Smooth muscle cell (in vitro differentiated cells): ENCODE data around the gene TRAF2. TPM values are rescaled to one million over a fixed set of nuclear protein-coding genes. Genes with fewer than 3 reads are reported as not detected.

ENCODE experiments used
- DNase-seq: peaks from one replicate; lab custom pipeline; 2025; ENCODE audit not compliant: unreplicated experiment; lab: John Stamatoyannopoulos, UW
- H2AFZ ChIP-seq: fragments of 200-600 bp; sonication (generic); 2 replicates; pipeline ENCODE4 v1.6.0; 2016; ENCODE audit warnings: antibody characterized with exemption, low read depth, mild to moderate bottlenecking
- H3F3A ChIP-seq: fragments of 200-600 bp; sonication (generic); 2 replicates; pipeline ENCODE4 v1.6.0; 2017; ENCODE audit warnings: antibody characterized with exemption, low read depth
- H3K27ac ChIP-seq: fragments of 200-600 bp; sonication (generic); 2 replicates; pipeline ENCODE4 v1.5.1; 2016; ENCODE audit warnings: low read depth, mild to moderate bottlenecking
- H3K27me3 ChIP-seq: fragments of 200-600 bp; sonication (generic); 2 replicates; pipeline ENCODE4 v1.6.1; 2016; ENCODE audit warnings: low read depth, mild to moderate bottlenecking
- H3K36me3 ChIP-seq: fragments of 200-600 bp; sonication (generic); 2 replicates; pipeline ENCODE4 v1.5.1; 2016; ENCODE audit warnings: low read depth
- H3K4me1 ChIP-seq: fragments of 200-600 bp; sonication (generic); 2 replicates; pipeline ENCODE4 v1.5.1; 2016; ENCODE audit warnings: low read depth
- H3K4me2 ChIP-seq: fragments of 200-600 bp; sonication (generic); 2 replicates; pipeline ENCODE4 v1.6.0; 2016; ENCODE audit warnings: mild to moderate bottlenecking
- H3K4me3 ChIP-seq: fragments of 200-600 bp; sonication (generic); 2 replicates; pipeline ENCODE4 v1.5.1; 2016; ENCODE audit warnings: mild to moderate bottlenecking
- H3K79me2 ChIP-seq: fragments of 200-600 bp; sonication (generic); 2 replicates; pipeline ENCODE4 v1.6.0; 2016; ENCODE audit warnings: low read depth, mild to moderate bottlenecking
- H3K9ac ChIP-seq: fragments of 200-600 bp; sonication (generic); 2 replicates; pipeline ENCODE4 v1.6.0; 2016; ENCODE audit warnings: low read depth
- H3K9me3 ChIP-seq: fragments of 200-600 bp; sonication (generic); replicated peaks from 2 replicates; pipeline ENCODE4 v1.5.1; 2016; ENCODE audit warnings: low read depth
- H4K20me1 ChIP-seq: fragments of 200-600 bp; sonication (generic); 2 replicates; pipeline ENCODE4 v1.6.0; 2016; ENCODE audit warnings: low read depth
- WGBS: methylation state at CpG from one replicate; pipeline ENCODE4 v1.1.7; 2016; ENCODE audit warnings: low lambda C conversion rate; 5-methylcytosine and 5-hydroxymethylcytosine counted together
- polyA plus RNA-seq: library from polyadenylated mRNA; unstranded; fragments of >200 nt; fragmentation: Nextera tagmentation; extraction: Ambion mirVana; gene quantifications from 2 replicates; pipeline ENCODE4 v1.2.1, GENCODE V29; 2016
- total RNA-seq: library from RNA; depleted of rRNA; stranded (reverse); fragments of >200 nt; gene quantifications from 2 replicates; pipeline ENCODE4 v1.2.3, GENCODE V29; 2014
- TF ChIP-seq, protein P1 (sequence below): fragments of 200-600 bp; sonication (generic); IDR thresholded peaks from 2 replicates; pipeline ENCODE4 v1.5.1; 2017; ENCODE audit warnings: borderline replicate concordance, mild to moderate bottlenecking, antibody characterized with exemption; ENCODE audit not compliant: insufficient read depth, poor library complexity, severe bottlenecking

Gene TRAF2
- total and polyA plus RNA-seq, 2 experiments from 2014 or later: 7.0 to 15.9 TPM

DNA sequence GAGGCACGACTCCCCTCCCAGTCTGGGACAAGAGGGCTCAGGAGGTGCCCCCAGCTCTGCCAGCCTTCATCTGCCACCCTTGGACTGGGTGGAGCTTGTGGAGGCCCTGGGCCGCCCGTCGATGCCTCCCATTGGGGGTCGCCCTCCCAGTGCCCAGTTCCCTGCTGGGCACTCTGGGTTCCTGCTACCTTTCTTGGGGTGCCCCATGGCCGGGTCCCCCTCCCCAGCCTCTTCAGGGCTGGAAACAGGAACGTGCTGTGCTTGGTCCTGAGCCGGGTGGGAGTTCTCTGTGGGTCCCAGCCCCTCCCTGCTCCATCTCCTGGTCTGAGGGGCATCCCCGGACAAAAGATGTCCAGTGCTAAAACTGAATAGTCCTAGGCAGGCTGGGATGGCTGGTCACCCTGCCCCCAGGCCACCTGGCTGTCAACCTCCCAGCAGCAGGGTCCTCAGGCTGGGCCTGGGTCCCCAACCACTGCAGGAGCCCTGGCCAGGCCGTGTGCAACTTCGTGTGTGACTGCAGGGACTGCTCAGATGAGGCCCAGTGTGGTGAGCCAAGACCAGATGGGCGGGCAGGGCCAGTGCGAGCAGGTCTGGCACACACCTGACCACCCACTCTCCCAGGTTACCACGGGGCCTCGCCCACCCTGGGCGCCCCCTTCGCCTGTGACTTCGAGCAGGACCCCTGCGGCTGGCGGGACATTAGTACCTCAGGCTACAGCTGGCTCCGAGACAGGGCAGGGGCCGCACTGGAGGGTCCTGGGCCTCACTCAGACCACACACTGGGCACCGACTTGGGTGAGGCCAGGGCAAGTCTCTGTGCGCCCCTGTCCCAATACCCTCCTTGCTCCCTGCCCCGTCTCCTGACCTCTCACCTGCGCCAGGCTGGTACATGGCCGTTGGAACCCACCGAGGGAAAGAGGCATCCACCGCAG is 33.4 kb upstream of the TRAF2 start:
- no peak overlapping the region for H3K9ac ChIP-seq

DNA sequence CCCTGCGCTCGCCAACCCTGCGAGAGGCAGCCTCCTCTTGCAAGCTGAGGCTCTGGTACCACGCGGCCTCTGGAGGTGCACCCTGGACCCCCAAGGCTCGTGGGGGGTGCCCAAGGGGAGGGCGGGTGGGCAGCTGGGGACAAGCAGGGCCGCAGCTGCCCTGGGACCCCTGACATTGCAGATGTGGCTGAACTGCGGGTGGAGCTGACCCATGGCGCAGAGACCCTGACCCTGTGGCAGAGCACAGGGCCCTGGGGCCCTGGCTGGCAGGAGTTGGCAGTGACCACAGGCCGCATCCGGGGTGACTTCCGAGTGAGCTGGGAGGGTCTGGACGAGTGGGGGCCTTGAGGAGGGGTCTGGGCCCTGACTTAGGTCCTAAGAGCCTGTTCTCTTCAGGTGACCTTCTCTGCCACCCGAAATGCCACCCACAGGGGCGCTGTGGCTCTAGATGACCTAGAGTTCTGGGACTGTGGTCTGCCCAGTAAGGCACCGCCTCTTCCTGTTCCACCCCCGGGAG is 32.7 kb upstream of the TRAF2 start:
- TF ChIP-seq, protein P1, sequence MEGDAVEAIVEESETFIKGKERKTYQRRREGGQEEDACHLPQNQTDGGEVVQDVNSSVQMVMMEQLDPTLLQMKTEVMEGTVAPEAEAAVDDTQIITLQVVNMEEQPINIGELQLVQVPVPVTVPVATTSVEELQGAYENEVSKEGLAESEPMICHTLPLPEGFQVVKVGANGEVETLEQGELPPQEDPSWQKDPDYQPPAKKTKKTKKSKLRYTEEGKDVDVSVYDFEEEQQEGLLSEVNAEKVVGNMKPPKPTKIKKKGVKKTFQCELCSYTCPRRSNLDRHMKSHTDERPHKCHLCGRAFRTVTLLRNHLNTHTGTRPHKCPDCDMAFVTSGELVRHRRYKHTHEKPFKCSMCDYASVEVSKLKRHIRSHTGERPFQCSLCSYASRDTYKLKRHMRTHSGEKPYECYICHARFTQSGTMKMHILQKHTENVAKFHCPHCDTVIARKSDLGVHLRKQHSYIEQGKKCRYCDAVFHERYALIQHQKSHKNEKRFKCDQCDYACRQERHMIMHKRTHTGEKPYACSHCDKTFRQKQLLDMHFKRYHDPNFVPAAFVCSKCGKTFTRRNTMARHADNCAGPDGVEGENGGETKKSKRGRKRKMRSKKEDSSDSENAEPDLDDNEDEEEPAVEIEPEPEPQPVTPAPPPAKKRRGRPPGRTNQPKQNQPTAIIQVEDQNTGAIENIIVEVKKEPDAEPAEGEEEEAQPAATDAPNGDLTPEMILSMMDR: no peak
- no peak overlapping the region for H3K27ac ChIP-seq
- 96% methylated on average over 16 of the region's 18 CpGs for WGBS

More for the DNA sequence above, 33.4 kb upstream of the TRAF2 start:
- Histone ChIP-seq H3K27me3 (no peaks in the 10 kb centered on the region), H3K4me1 (peaks cover 8% of the 10 kb centered on the region), H3F3A (no peaks in the 10 kb centered on the region), H4K20me1 (peaks cover 20% of the 10 kb centered on the region), H3K79me2 (peaks cover 14% of the 10 kb centered on the region), H3K4me3 (no peak overlapping the region), H3K9me3 (no peaks in the 10 kb centered on the region), H3K4me2 (no peak overlapping the region), H3K36me3 (no peaks in the 10 kb centered on the region), H2AFZ (no peak overlapping the region), H3K27ac (no peak overlapping the region)
- no peak for DNase-seq
- TF ChIP-seq, protein P1: no peak
- 96% methylated on average over 25 of the region's 29 CpGs for WGBS

DNA sequence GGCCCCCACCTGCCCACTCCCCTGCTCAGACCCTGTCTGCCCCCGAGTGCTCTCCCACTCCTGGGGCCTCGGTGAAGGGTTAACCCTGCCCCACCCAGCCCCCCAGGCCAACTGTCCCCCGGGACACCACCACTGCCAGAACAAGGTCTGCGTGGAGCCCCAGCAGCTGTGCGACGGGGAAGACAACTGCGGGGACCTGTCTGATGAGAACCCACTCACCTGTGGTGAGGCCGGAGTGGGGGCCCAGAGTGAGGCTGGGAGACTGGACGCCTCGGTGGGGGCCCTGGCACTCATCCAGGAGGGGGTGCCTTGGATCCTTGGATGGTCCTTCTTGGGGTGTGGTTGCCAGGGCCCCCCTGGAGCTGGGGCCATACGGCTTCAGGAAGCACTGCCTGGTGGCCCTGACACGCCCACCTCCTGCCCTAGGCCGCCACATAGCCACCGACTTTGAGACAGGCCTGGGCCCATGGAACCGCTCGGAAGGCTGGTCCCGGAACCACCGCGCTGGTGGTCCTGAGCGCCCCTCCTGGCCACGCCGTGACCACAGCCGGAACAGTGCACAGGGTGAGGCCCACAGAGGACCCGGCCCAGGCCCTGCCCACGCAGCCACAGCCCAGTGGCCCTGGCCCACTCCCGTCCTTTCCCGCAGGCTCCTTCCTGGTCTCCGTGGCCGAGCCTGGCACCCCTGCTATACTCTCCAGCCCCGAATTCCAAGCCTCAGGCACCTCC is 32.0 kb upstream of the TRAF2 start:
- DNase-seq: no peak
- no peaks in the 10 kb centered on the region for H3K36me3 ChIP-seq
- WGBS: 90% methylated on average over 28 of the region's 30 CpGs

More for the DNA sequence above, 32.7 kb upstream of the TRAF2 start:
- no peak overlapping the region for H3K9ac ChIP-seq
- no peaks in the 10 kb centered on the region for H3K27me3 ChIP-seq
- peaks cover 14% of the 10 kb centered on the region for H3K79me2 ChIP-seq
- peaks cover 8% of the 10 kb centered on the region for H3K4me1 ChIP-seq
- peaks cover 20% of the 10 kb centered on the region for H4K20me1 ChIP-seq
- no peak overlapping the region for H3K4me2 ChIP-seq
- DNase-seq: no peak
- H2AFZ ChIP-seq: no peak overlapping the region
- no peaks in the 10 kb centered on the region for H3K36me3 ChIP-seq
- no peaks in the 10 kb centered on the region for H3K9me3 ChIP-seq
- H3F3A ChIP-seq: no peaks in the 10 kb centered on the region
- no peak overlapping the region for H3K4me3 ChIP-seq

More for the DNA sequence above, 32.0 kb upstream of the TRAF2 start:
- no peak overlapping the region for H3K4me2 ChIP-seq
- no peak overlapping the region for H2AFZ ChIP-seq
- no peaks in the 10 kb centered on the region for H3K27me3 ChIP-seq
- no peak overlapping the region for H3K9ac ChIP-seq
- TF ChIP-seq, protein P1: no peak
- peaks cover 26% of the 10 kb centered on the region for H4K20me1 ChIP-seq
- H3K79me2 ChIP-seq: peaks cover 14% of the 10 kb centered on the region
- H3K27ac ChIP-seq: no peak overlapping the region
- no peaks in the 10 kb centered on the region for H3F3A ChIP-seq
- peaks cover 8% of the 10 kb centered on the region for H3K4me1 ChIP-seq
- no peak overlapping the region for H3K4me3 ChIP-seq
- H3K9me3 ChIP-seq: no peaks in the 10 kb centered on the region
